Measurements from ENCODE around the gene KLK5. TPM values are rescaled to one million over a fixed set of nuclear protein-coding genes. Genes with fewer than 3 reads are reported as not detected.

Gene KLK5
- total RNA-seq, 1 donor from 2014 or later: not detected

DNA sequence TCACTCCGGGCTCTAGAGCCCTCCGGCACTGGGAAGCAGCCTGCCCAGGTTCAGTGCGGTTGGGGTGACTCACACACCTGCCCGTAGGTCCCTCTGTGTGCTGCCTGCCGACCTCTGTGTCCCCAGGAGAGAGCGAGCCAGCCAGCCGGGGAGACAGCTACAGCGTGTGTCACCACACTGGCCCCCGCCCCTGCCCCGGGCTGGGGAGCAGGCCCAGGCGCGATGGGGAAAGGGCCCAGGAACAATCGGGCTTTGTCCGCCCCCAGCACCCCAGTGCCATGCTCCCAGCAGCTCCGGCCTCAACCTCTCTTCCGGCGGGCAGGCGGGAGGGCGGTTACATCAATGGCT, 16.5 kb upstream of the KLK5 start, which contains the start of gene KLK6:
KLK6 (minus strand) TSS at position 179 of the 348 bp plus-strand sequence. CDS start 1,487 bp downstream, outside the sequence.
- H3K27me3 Mint-ChIP-seq (ENCODE audit: unreplicated experiment): peaks cover 6% of the 10 kb centered on the region
- H3K4me3 Mint-ChIP-seq (ENCODE audit: unreplicated experiment): peak within 1 kb of the TSS; percentile 28
- no peaks in the 10 kb centered on the region for H3K9me3 Mint-ChIP-seq (ENCODE audit: unreplicated experiment)
- no peak for DNase-seq
- H3K4me1 Mint-ChIP-seq (ENCODE audit: low read depth, unreplicated experiment): peaks cover 2% of the 10 kb centered on the region
- H3K36me3 Mint-ChIP-seq (ENCODE audit: unreplicated experiment): no peaks in the 10 kb centered on the region
- TF ChIP-seq, protein P1, sequence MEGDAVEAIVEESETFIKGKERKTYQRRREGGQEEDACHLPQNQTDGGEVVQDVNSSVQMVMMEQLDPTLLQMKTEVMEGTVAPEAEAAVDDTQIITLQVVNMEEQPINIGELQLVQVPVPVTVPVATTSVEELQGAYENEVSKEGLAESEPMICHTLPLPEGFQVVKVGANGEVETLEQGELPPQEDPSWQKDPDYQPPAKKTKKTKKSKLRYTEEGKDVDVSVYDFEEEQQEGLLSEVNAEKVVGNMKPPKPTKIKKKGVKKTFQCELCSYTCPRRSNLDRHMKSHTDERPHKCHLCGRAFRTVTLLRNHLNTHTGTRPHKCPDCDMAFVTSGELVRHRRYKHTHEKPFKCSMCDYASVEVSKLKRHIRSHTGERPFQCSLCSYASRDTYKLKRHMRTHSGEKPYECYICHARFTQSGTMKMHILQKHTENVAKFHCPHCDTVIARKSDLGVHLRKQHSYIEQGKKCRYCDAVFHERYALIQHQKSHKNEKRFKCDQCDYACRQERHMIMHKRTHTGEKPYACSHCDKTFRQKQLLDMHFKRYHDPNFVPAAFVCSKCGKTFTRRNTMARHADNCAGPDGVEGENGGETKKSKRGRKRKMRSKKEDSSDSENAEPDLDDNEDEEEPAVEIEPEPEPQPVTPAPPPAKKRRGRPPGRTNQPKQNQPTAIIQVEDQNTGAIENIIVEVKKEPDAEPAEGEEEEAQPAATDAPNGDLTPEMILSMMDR (IDR thresholded peaks at IDR 0.05; ENCODE audit: partially characterized antibody, unreplicated experiment): no peak
- H3K27ac Mint-ChIP-seq (ENCODE audit: unreplicated experiment): no peak within 1 kb of the TSS

DNA sequence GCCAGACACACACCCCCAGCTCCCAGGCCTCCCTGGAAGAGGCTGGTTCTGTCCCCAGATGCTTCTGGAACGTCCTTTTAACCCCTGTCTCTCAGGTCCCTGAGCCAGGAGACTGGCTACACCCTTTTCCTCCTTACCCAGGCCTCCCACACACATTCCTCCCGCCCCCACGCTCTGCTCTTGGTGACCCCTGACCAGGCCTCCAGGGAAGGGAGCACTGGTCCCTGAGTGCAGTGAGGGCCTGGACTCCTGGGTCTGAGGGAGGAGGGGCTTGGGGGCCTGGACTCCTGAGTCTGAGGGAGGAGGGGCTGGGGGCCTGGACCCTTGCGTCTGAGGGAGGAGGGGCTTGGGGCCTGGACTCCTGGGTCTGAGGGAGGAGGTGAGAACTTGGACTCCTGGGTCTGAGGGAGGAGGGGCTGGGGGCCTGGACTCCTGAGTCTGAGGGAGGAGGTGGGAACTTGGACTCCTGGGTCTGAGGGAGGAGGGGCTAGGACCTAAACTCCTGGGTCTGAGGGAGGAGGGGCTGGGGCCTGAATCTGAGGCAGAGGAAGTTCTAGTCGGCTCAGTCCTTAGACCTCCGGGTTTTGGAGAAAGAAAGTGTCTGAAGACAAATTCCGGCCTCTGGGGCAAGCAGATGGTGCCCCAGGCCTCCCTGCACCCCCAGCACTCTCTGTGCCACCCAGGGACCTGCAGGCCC, 16.0 kb upstream of the KLK5 start:
- H3K27me3 Mint-ChIP-seq (ENCODE audit: unreplicated experiment): peaks cover 6% of the 10 kb centered on the region
- H3K27ac Mint-ChIP-seq (ENCODE audit: unreplicated experiment): no peak overlapping the region

DNA sequence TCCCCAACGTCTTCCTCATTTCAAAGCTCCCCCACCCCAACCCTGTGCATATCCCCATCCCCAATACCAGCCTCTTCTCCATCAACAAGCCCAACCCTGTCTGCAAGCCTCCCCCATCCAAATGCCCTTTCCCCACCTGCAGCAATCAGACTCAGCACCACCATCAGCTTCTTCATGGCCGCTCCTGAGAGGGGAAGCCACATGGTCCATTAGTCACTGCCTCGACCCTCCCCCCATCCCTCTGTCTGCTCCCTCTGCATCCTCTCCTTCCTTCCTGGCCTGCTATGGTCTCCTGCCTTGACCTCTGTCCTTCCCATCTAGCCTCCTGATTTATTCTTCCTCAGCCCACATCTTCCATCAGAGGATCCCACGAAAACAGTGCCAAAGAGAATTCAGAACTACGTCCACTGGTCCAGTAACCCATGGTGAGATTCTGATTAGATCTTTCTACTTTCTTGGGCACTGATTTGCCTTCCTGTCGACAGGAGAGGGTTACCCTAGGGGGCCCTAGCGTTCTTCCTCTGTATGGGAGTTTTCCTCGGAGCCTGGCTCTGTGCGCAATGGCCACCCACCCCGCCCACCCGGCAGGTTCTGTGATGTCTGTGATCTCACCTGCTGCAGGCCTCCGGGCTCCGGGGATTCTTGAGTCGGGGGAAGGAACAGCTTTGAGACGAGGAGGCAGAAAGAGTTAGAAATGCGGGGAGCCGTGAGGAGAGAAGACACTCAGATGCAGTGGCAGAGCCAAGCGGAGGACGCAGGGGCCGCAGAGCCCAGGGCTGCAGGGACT, 15.3 kb upstream of the KLK5 start:
- Mint-ChIP-seq H3K27me3 (ENCODE audit: unreplicated experiment) (peaks cover 6% of the 10 kb centered on the region), H3K9me3 (ENCODE audit: unreplicated experiment) (no peaks in the 10 kb centered on the region), H3K36me3 (ENCODE audit: unreplicated experiment) (no peaks in the 10 kb centered on the region), H3K27ac (ENCODE audit: unreplicated experiment) (no peak overlapping the region), H3K4me1 (ENCODE audit: low read depth, unreplicated experiment) (peaks cover 2% of the 10 kb centered on the region), H3K4me3 (ENCODE audit: unreplicated experiment) (no peak overlapping the region)
- DNase-seq: no peak
- TF ChIP-seq, protein P1 (IDR thresholded peaks at IDR 0.05; ENCODE audit: partially characterized antibody, unreplicated experiment): no peak

More for the DNA sequence above, 16.0 kb upstream of the KLK5 start:
- Mint-ChIP-seq H3K36me3 (ENCODE audit: unreplicated experiment) (no peaks in the 10 kb centered on the region), H3K4me3 (ENCODE audit: unreplicated experiment) (no peak overlapping the region), H3K9me3 (ENCODE audit: unreplicated experiment) (no peaks in the 10 kb centered on the region), H3K4me1 (ENCODE audit: low read depth, unreplicated experiment) (peaks cover 2% of the 10 kb centered on the region)
- DNase-seq: no peak
- TF ChIP-seq, protein P1 (IDR thresholded peaks at IDR 0.05; ENCODE audit: partially characterized antibody, unreplicated experiment): no peak

DNA sequence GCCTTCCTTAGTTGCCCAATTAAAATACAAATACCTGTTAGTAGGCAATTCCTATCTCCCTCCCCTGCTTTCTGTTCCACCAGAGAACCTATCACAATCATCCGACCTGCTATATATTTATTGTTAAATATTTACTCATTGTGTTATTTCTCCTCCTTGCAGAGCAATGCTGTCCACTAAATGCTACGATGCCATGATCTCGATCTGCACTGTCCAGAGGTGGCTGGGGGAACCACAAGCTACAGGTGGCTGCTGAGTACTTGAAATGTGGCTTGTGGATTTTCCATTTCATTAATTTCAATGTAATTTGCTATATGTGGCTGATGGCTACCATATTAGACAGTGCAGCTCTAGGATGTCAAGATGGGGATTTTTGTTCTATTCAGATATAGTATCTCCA, 11.4 kb upstream of the KLK5 start:
- DNase-seq: no peak
- Mint-ChIP-seq H3K9me3 (ENCODE audit: unreplicated experiment) (peaks cover 7% of the 10 kb centered on the region), H3K4me3 (ENCODE audit: unreplicated experiment) (no peak overlapping the region), H3K27ac (ENCODE audit: unreplicated experiment) (no peak overlapping the region), H3K36me3 (ENCODE audit: unreplicated experiment) (peaks cover 6% of the 10 kb centered on the region), H3K4me1 (ENCODE audit: low read depth, unreplicated experiment) (peaks cover 2% of the 10 kb centered on the region), H3K27me3 (ENCODE audit: unreplicated experiment) (peaks cover 17% of the 10 kb centered on the region)
- TF ChIP-seq, protein P1 (IDR thresholded peaks at IDR 0.05; ENCODE audit: partially characterized antibody, unreplicated experiment): no peak

DNA sequence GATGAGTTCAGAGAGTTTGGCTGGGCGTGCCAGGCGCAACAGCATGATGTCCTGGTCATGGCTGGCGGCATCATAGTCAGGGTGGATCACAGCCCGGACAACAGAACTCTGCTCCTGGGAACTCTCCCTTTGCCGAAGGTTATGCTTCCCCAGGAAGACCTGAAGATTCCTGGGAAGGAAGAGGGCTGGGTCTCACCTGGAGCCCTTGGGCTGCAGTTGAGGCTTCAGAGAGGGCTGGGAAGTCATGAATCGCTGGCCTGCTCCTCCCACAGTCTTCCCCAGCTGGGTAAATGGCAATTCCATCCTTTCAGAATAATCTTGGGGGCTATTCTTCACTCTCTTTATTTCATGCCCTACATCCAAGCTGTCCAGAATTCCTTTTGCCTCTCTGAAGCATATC, 10.5 kb upstream of the KLK5 start:
- peaks cover 9% of the 10 kb centered on the region for H3K36me3 Mint-ChIP-seq (ENCODE audit: unreplicated experiment)
- H3K27ac Mint-ChIP-seq (ENCODE audit: unreplicated experiment): no peak overlapping the region
- H3K4me1 Mint-ChIP-seq (ENCODE audit: low read depth, unreplicated experiment): peaks cover 2% of the 10 kb centered on the region
- peaks cover 21% of the 10 kb centered on the region for H3K27me3 Mint-ChIP-seq (ENCODE audit: unreplicated experiment)
- no peak for DNase-seq
- H3K4me3 Mint-ChIP-seq (ENCODE audit: unreplicated experiment): no peak overlapping the region
- H3K9me3 Mint-ChIP-seq (ENCODE audit: unreplicated experiment): peaks cover 8% of the 10 kb centered on the region
- TF ChIP-seq, protein P1 (IDR thresholded peaks at IDR 0.05; ENCODE audit: partially characterized antibody, unreplicated experiment): no peak
